H1 (cell line): ENCODE measurements around the gene CALCOCO2. TPM values are rescaled to one million over a fixed set of nuclear protein-coding genes. Genes with fewer than 3 reads are reported as not detected.

Experiments used
- CEBPB ChIP-seq: IDR thresholded peaks from 2 replicates; pipeline ENCODE4 v1.6.1; 2012; ENCODE audit warnings: low read depth, low read length
- EGR1 ChIP-seq: IDR thresholded peaks from 2 replicates; pipeline ENCODE4 v1.6.1; 2011; ENCODE audit warnings: low read depth, low read length, borderline replicate concordance
- HDAC2 ChIP-seq, 2 experiments: fragments of 300-600 bp in 1 of 2; sonication (generic) in 1 of 2; IDR thresholded peaks; 2 replicates each; pipeline ENCODE4 v1.6.1; 2011 to 2012; ENCODE audit warnings: low read depth in 2 of 2, low read length in 2 of 2, mild to moderate bottlenecking in 2 of 2, moderate library complexity in 2 of 2, borderline replicate concordance in 1 of 2, inconsistent platforms in 1 of 2
- KDM4A ChIP-seq: IDR thresholded peaks from one replicate; pipeline ENCODE4 v1.7.1; 2012; ENCODE audit warnings: low read depth, mild to moderate bottlenecking, moderate library complexity, low read length, inconsistent platforms; ENCODE audit not compliant: severe bottlenecking
- SIN3A ChIP-seq, 2 experiments: IDR thresholded peaks in 1 of 2; conservative IDR thresholded peaks in 1 of 2; 2 replicates each; pipeline ENCODE4 v1.6.1; 2011 to 2012; ENCODE audit warnings: low read length in 2 of 2, improper control_type of control experiment in 1 of 2, low read depth in 1 of 2, mild to moderate bottlenecking in 1 of 2
- SP1 ChIP-seq: IDR thresholded peaks from 2 replicates; pipeline ENCODE4 v1.6.1; 2011; ENCODE audit warnings: low read depth, low read length
- polyA plus RNA-seq, 7 experiments: library from polyadenylated mRNA; depleted of rRNA in 3 of 7; stranded (reverse) in 5 of 7; unstranded in 2 of 7; fragments of >200 nt in 5 of 7; fragments of 200-250 nt in 2 of 7; gene quantifications; 1 replicate in 5 of 7; 2 replicates in 1 of 7; 4 replicates in 1 of 7; pipeline versions ENCODE4 v1.2.1 to v1.2.3, GENCODE V29; 2011 to 2013; ENCODE audit warnings: missing spikeins in 2 of 7, mixed read lengths in 2 of 7
- total RNA-seq: library from RNA; stranded (reverse); fragmentation: NEBNext Ultra II Directional; extraction: Animal tissue kit (Norgen Biotek cat#: 25700); gene quantifications from 2 replicates; pipeline ENCODE4 v1.2.1, GENCODE V29; 2021

The CALCOCO2 gene
- total and polyA plus RNA-seq, 2 of the 8 experiments (the other 6 are each of a cell fraction or from before 2014, with no cell fraction given) = 12.1 to 31.8 TPM

GRCh38 chr17:48908047-48908843 is 77.4 kb downstream of the CALCOCO2 start, which contains the start of gene UBE2Z (continued):
- TF ChIP-seq KDM4A = no peak
- peak; percentile 42; the same call in 1 of the 2 replicates for TF ChIP-seq SP1
- peak in 1 of 2 experiments; percentile 15; a peak in 1 of 4 replicates for TF ChIP-seq HDAC2 (IDR thresholded peaks at IDR 0.05; ENCODE audit: borderline replicate concordance in 1 of 2, low read depth in 2 of 2, low read length in 2 of 2)
- TF ChIP-seq SIN3A (conservative IDR thresholded peaks at IDR 0.05 in 1 of 2, IDR thresholded peaks at IDR 0.05 in 1 of 2; ENCODE audit: low read depth in 1 of 2, low read length in 2 of 2) = peak; percentile 59 to 69; a peak in 2 of 4 replicates
- peak; percentile 87 for TF ChIP-seq EGR1
- TF ChIP-seq CEBPB = no peak
- TF ChIP-seq, all 59 proteins: peak for 21
